ENCODE data around the gene ZNF525.
"Not testable (repeated sequence)": the region's sequence is repeated elsewhere in the genome, so short reads cannot be mapped to it uniquely, and the experiment has no call there.

Gene ZNF525

GRCh38 chr19:53365134-53365898 is at the start of gene ZNF525:
Gene ZNF525 (plus strand): TSS chr19:53365705. CDS start chr19:53372282, 6,577 bp downstream.
- peak; percentile 82 for DNase-seq

DNA sequence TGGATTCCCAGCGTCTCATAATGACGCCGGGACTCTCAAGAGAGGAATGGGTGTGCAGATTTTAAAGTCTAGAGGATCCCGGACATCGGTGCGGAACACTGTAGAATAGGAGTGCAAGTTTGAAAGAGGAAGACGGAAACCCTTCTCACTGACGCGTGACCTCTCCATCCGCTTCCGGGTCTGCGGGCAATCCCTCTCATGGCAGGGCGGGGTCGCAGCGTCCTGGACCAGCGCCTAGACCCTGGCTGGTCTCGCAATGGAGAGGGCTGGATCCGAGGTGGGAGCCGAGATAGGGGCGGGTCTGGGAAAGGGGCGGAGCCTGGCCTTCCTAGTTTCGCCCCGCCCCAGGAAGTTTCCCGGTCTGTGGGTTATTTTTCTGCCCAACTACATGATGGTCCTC is 36.5 kb upstream of the ZNF525 start:
- no peak for DNase-seq

DNA sequence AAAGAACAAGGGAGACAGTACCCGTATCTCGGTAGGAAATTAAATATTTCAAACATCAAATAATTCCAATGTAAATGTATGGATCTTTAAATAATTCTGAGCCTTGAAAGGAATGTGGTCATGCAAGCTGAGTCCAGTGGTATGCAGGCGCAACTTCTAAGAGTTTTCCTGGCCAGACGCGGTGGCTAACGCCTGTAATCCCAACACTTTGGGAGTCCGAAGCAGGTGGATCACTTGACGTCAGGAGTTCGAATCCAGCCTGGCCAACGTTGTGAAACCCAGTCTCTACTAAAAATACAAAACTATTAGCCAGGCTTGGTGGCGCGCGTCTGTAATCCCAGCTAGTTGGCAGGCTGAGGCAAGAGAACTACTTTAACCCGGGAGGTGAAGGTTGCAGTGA is 33.0 kb upstream of the ZNF525 start:
- no peak for DNase-seq

GRCh38 chr19:53333066-53333462 is 32.4 kb upstream of the ZNF525 start:
- DNase-seq: no peak

GRCh38 chr19:53333463-53334449 is 31.7 kb upstream of the ZNF525 start, which contains the start of gene ZNF845:
Gene ZNF845 (plus strand): TSS chr19:53333749. CDS start chr19:53341308, 7,559 bp downstream.
- DNase-seq: peak; percentile 64

DNA sequence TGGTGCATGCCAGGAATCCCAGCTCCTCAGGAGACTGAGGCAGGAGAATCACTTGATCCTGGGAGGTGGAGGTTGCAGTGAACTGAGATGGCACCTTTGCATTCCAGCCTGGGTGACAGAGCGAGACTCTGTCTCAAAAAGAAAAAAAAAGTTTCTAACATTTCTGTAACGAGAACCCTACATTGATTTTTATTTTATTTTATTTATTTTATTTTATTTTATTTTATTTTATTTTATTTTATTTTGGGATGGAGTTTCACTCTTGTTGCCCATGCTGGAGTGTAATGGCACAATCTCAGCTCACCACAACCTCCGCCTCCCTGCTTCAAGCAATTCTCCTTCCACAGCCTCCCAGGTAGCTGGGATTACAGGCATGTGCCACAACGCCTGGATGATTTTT is 21.1 kb upstream of the ZNF525 start:
- not testable (repeated sequence) for DNase-seq

GRCh38 chr19:53355739-53356138 is 9.8 kb upstream of the ZNF525 start:
- no peak for DNase-seq

GRCh38 chr19:53357821-53358581 is 7.5 kb upstream of the ZNF525 start:
- DNase-seq: no peak

DNA sequence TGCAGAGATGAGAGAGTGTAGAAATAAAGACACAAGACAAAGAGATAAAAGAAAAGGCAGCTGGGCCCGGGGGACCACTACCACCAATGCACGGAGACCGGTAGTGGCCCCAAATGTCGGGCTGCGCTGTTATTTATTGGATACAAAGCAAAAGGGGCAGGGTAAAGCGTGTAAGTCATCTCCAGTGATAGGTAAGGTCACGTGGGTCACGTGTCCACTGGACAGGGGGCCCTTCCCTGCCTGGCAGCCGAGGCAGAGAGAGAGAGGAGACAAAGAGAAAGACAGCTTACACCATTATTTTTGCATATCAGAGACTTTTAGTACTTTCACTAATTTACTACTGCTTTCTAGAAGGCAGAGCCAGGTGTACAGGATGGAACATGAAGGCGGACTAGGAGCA is 5.4 kb upstream of the ZNF525 start:
- DNase-seq: not testable (repeated sequence)

DNA sequence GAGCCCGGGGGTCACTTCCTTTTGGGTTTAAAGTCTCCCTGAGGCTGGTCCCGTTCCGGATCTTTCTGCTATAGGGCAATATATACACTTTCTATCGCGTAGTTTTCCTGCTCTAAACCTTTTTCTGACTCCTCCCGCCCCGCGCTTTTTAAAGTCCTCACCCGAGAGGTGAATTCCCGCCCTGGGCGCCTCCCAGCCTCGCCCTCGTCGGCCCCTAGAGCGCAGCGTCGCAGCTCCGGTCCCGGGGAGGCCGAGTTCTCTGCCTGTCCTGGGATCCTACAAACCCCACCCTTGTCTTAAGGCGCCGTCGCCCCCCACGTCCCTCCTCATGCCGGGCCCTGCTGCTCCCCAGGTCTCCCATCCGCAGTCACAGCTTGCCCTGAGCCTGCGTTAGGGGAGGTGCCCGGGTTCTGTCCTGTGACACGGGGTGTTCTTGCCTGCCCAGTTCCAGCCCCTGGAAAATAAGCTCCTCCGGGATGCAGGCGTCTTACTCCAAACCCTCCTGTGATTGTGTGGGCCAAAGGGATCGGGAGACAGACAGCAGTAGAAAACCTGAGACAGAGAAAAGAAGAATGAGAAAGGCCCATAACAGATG is 491 bp downstream of the ZNF525 start:
- DNase-seq: no peak

- DNase-seq: no peak
Observed at GRCh38 chr19:53372196-53372595, 6.7 kb downstream of the ZNF525 start.

DNA sequence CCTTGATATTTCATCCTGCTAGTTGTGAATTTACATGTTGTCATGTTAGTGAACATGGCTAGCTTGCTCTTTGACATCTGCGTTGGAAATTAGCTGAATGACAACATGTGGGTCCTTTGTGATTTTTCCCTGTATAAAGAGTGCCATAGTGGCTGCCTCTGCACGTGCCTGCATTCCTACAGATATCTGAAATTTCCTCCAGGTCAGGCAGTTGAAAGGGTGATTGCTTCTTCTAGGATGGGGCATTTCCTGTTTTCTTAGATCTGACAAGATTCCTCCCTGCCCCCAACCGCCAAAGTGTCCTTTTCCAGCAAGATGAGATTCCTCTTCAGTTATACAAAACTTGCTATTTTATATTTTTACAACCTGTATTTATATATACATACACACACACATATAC is 8.8 kb downstream of the ZNF525 start:
- DNase-seq: no peak

DNA sequence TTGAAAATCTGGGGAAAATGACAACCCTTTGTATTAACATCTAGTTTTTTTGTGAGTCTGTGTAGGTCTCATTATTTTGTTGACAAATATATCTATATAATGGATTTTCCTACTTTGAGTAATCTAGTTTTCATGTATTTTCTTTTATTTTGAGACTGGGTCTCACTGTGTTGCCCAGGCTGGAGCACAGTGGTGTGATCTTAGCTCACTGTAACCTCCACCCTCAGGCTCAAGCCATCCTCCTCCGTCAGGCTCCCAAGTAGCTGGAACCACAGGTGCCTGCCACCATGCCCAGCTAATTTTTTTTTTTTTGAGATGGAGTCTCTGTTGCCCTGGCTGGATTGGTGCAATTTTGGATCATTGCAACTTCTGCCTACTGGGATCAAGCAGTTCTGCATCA is 9.2 kb downstream of the ZNF525 start:
- no peak for DNase-seq

GRCh38 chr19:53381376-53381775 is 15.9 kb downstream of the ZNF525 start:
- no peak for DNase-seq

DNA sequence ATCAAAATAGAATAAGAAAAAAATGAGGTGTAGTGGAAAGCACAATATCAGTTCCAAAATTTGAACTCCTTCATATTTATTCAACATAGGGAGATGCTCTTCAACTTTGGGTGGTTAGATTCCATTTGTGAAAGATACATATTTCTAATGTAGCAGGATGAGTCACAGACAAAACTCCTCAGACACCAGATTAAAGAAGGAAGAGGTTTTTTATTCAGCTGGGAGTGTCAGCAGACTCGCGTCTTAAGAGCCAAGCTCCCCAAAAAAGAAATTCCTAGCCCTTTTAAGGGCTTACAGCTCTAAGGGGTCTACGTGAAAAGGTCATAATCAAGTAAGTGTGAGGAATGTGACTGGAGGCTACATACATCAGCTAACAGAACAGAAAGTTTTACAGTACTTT is 22.7 kb downstream of the ZNF525 start:
- no peak for DNase-seq

DNA sequence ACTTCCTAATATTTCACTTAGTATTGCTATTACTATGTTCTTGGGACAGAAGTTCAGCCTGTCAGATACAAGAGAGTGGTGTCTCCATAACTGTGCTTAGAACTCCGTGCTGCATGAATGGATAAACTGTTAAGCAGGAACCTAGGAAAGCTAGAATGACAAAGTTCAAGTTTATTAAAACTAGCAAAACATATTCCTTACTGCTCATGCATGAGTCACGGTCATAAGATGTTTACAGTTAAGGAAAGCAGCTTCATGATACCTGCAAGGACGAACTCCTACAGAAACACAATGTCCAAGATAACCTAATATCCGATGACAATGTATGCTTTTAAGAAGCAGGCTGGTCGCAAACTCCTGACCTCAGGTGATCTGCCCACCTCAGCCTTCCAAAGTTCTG is 23.4 kb downstream of the ZNF525 start:
- DNase-seq: no peak

DNA sequence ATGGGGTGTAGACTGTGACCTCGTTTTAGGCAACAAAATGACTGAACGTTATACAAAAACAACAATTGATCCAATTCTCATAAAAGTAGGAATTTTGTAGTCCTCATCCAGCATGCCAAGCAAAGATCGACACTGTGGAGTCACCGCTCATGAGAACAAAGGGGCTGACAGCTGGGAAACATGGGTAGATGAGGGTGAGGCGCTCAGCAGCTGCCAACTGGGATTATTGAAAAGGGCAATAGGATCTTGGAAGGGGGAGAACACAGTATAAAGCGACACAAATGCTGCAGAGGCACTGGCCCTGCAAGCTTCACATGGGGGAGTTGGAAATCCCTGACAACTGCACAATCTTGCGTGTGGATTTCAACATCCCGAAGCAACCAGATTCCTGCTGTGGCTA is 24.1 kb downstream of the ZNF525 start:
- DNase-seq: no peak

DNA sequence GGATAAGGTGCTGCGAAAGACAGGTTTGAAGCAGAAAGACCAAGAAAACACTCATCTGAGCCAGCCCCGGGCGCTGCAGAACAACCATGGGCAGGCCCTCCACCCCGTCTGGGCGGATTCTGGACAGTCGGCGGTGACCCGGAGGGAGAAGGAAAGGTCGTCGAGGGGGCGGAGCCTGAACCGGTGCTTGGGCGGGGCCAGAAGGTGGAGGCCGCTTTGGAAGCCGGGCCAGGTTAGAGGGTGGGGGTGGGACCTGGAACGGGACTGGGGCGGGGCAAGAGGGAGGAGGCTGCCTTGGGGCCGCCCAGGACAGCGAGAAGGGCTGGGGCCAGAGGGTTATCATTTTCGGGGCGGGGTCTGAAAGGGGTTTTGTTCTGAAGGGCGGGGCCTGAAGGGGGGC is 24.5 kb downstream of the ZNF525 start:
- no peak for DNase-seq

DNA sequence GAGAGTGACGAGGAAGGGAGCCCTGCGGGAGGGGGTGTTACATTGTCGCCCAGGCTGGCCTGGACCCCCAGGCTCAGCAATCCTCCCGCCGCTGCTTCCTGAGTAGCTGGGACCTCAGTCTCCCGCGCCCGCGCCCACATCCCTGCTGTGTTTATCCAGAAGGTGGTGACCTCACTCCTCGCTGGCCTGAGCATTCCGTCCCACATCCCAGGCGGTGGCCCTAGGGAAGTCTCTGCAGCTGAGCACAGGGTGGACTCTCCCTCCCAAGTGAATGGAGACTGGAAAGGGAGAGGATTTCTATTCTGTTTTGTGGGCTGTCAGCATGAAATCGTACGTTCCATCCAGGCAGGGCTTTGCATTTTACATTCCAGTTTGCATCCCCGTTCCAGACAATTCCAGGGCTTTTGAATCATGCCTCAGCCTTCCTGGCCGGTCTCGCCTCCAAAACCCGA is 29.0 kb downstream of the ZNF525 start:
- DNase-seq: no peak

DNA sequence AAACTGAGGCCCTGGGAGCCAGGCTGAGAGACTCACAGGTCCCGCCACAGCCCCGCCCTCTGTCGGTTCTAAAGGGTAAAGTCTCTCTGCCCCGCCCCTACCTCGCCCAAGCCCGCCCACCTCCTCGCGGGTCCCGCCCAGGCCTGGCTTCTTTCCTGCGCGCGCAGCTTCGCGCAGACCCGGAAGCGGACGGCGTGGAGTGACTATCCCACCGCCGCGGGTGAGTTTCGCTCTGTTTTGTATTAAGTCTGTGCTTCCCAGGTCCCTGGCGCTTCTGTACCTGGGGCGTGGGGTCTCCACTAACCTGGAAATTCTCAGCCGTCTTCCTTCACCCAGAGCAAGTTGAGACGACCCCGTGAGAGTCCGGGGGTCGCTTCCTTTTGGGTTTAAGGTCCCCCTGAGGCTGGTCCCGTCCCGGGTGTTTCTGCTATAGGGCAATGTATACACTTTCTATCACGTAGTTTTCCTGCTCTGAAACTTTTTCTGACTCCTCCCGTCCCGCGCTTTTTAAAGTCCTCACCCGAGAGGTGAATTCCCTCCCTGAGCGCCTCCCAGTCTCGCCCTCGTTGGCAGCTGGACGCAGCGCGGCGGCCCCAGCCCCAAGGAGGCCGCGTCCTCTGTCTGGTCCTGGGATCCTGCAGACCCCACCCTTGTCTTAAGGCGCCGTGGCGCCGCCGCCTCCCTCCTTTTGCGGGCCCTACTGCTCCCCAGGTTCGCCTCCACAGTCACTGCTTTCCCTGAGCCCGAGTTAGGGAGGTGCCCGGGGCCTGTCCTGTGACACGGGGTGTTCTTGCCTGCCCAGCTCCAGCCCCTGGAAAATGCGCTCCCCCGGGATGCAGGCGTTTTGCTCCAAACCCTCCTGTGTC is 29.7 kb downstream of the ZNF525 start, which contains the start of gene ZNF765:
ZNF765 (plus strand) TSS at position 176 of the 866 bp plus-strand sequence. CDS start 2,867 bp downstream, outside the sequence.
- DNase-seq: peak; percentile 81

DNA sequence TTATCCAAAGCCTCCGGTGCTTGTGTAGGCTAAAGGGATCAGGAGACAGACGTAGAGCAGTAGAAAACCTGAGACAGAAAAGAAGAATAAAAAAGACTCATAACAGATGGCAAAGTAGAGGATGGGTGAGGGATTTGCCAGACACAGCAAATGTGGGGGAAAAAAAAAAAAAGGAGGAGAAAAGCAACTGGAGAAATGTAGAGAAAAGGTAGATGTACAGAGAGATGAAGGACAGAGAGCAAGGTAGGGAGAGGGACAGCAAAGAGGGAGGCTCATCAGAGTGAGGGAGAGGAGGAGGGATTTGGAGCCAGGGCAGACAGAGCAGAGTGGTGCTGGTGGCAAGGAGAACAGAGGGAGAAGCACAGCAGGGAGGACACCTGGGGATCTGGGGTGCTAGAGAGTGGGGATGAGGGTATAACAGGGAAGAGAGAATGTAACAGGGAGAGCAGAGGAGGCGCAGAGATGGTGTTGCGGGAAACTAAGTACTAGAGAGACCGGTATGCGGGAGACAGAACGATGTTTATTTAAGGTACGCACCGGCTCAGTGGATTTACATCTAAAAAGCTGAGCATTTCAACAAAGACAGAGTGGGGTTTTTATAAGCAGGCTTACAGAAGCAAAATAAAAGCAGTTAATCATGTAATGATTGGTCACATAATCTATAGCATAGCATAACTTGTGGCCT is 30.5 kb downstream of the ZNF525 start:
- not testable (repeated sequence) for DNase-seq

All from NCI-H2107 (cell line).